Erythroblast (primary cell): ENCODE data around the gene SLC19A1.

ENCODE experiments used
- GATA1 ChIP-seq: IDR thresholded peaks from 2 replicates; pipeline ENCODE4 v1.6.1; 2011; ENCODE audit warnings: low read depth, mild to moderate bottlenecking, control low read depth, low read length, moderate library complexity
- POLR2A ChIP-seq: IDR thresholded peaks from 2 replicates; pipeline ENCODE4 v1.6.1; 2011; ENCODE audit warnings: mild to moderate bottlenecking, low read length

GRCh38 chr21:45496151-45496967, 45.9 kb downstream of the SLC19A1 start:
- TF ChIP-seq POLR2A = no peak
- no peak for TF ChIP-seq GATA1
